Testis (tissue), 3 donors: ENCODE data around the gene LCN15. TPM values are rescaled to one million over a fixed set of nuclear protein-coding genes. Genes with fewer than 3 reads are reported as not detected.

Experiments used
- DNase-seq: peaks from one replicate; pipeline ENCODE4 v3.0.0-alpha.2; 2019
- H3K27ac ChIP-seq, 2 donors: fragments of 200-600 bp; sonication (generic); one replicate each; pipeline ENCODE4 v1.5.1; 2019
- H3K27me3 ChIP-seq: fragments of 200-600 bp; sonication (generic); one replicate; pipeline ENCODE4 v1.5.1; 2019
- H3K36me3 ChIP-seq: fragments of 200-600 bp; sonication (generic); one replicate; pipeline ENCODE4 v1.5.1; 2017; ENCODE audit warnings: low read depth; ENCODE audit errors: missing control alignments
- H3K4me1 ChIP-seq: fragments of 200-600 bp; sonication (generic); one replicate; pipeline ENCODE4 v1.5.1; 2019
- H3K4me3 ChIP-seq, 2 donors: fragments of 200-600 bp; sonication (generic); one replicate each; pipeline ENCODE4 v1.5.1; 2017 to 2019
- H3K9me3 ChIP-seq: fragments of 200-600 bp; sonication (generic); one replicate; pipeline ENCODE4 v1.5.1; 2017
- POLR2A ChIP-seq: fragments of 450-650 bp; IDR thresholded peaks from one replicate; pipeline ENCODE4 v1.6.1; 2017; ENCODE audit warnings: antibody characterized with exemption, mild to moderate bottlenecking, moderate library complexity
- WGBS, 2 donors: methylation state at CpG; one replicate each; pipeline ENCODE4 v1.1.5; 2018; 5-methylcytosine and 5-hydroxymethylcytosine counted together
- intact Hi-C: fragments of 100-400 bp; cut with DNase I; formaldehyde crosslinking; loops from one replicate; pipeline ENCODE4 v1.15.1; 2023; ENCODE audit warnings: low total_unique reads
- polyA plus RNA-seq: library from polyadenylated mRNA; stranded (reverse); fragments of 350-450 nt; fragmentation: Illumina TruSeq; extraction: RNeasy Lipid Tissue Mini Kit (QIAGEN cat#74804); gene quantifications from one replicate; pipeline ENCODE4 v1.2.3, GENCODE V29; 2014; ENCODE audit warnings: low read depth, low replicate concordance; ENCODE audit not compliant: insufficient read depth
- total RNA-seq, 2 donors: library from RNA; depleted of rRNA; stranded (reverse); fragments of >200 nt; gene quantifications; one replicate each; pipeline ENCODE4 v1.2.3, GENCODE V29; 2016
- TF ChIP-seq, protein P1 (sequence below), 3 experiments: fragments of 450-650 bp in 2 of 3; fragments of 200-600 bp in 1 of 3; sonication (generic) in 1 of 3; IDR thresholded peaks; one replicate each; pipeline ENCODE4 v1.5.1; 2016 to 2019; ENCODE audit warnings: antibody characterized with exemption in 3 of 3, mild to moderate bottlenecking in 2 of 3, moderate library complexity in 1 of 3

Gene LCN15
- total and polyA plus RNA-seq, 3 donors from 2014 or later: 0.41 to 0.68 TPM; not detected in 1

DNA sequence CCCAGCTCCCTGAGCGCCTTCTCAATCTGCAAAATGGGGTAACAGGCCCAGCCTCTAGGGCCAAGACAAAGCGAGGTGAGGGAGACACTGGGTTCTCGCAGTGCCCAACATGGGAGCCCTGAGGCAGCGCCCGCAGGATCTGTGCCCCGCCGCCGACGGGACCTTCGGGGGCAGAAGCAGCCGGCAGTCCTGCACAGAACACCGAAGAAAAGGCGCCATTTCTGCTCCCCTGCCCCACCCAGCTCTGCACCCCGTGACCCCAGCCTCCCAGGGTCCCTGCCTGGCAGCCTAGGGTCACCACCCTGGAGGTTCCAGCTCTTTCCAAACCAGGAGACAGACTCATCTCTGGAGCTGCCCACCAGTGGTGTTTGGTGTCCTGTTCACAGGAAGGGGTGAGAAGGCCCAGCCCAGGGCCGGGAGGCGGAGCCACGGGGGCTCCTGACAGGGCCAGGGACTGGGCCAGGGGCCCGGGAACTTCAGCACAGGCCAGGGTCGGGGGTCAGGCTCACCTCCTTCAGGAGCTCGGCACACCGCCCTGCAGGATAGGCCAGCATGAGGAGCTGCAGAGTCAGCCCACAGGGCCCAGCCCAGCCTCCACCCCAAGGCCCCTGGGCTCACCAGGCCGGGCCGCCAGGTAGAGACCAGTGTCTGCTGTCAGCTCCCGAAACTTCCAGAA is 9.6 kb downstream of the LCN15 start:
- intact Hi-C loops: no loop called here
- Histone ChIP-seq H3K4me3 (no peak overlapping the region), H3K4me1 (peaks cover 5% of the 10 kb centered on the region), H3K27me3 (no peaks in the 10 kb centered on the region), H3K9me3 (no peaks in the 10 kb centered on the region), H3K36me3 (no peaks in the 10 kb centered on the region), H3K27ac (no peak overlapping the region)
- no peak for DNase-seq
- TF ChIP-seq, protein P1, sequence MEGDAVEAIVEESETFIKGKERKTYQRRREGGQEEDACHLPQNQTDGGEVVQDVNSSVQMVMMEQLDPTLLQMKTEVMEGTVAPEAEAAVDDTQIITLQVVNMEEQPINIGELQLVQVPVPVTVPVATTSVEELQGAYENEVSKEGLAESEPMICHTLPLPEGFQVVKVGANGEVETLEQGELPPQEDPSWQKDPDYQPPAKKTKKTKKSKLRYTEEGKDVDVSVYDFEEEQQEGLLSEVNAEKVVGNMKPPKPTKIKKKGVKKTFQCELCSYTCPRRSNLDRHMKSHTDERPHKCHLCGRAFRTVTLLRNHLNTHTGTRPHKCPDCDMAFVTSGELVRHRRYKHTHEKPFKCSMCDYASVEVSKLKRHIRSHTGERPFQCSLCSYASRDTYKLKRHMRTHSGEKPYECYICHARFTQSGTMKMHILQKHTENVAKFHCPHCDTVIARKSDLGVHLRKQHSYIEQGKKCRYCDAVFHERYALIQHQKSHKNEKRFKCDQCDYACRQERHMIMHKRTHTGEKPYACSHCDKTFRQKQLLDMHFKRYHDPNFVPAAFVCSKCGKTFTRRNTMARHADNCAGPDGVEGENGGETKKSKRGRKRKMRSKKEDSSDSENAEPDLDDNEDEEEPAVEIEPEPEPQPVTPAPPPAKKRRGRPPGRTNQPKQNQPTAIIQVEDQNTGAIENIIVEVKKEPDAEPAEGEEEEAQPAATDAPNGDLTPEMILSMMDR (IDR thresholded peaks at IDR 0.05): no peak
- TF ChIP-seq POLR2A: no peak
- WGBS, 2 donors: 82 to 88% methylated on average over 4 to 24 of the region's 24 CpGs

DNA sequence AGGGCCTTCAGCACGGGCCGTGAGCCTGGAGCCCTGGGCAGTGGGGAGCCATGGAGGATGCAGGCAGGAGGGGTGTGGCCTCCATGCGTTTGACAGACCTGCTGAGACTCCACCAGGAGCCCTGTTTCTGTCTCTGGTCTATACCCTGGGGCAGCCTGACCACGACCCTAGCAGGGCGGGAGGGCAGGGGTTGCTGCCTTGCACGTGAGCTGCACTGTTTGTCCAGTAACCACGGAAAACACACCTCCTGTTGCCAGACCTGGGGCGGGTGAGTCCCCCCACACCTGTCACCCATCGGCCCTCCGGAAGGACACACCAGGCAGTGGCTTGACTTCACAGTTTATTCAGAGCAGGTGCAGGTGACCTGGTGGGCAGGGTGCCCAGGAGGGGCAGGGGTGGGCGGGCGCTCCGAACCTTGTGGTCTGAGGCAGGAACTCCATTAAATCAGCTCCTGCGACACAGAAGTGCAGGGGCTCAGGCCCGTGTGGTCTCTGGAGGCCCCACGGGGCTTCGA is 10.2 kb downstream of the LCN15 start:
- intact Hi-C loops: no loop called here
- 90 to 93% methylated on average over 3 to 15 of the region's 17 CpGs for WGBS, 2 donors
- H3K27me3 ChIP-seq: no peaks in the 10 kb centered on the region
- H3K9me3 ChIP-seq: no peaks in the 10 kb centered on the region
- TF ChIP-seq POLR2A: no peak
- TF ChIP-seq, protein P1 (IDR thresholded peaks at IDR 0.05): no peak
- no peak overlapping the region for H3K27ac ChIP-seq
- peaks cover 12% of the 10 kb centered on the region for H3K4me1 ChIP-seq
- DNase-seq: no peak
- no peak overlapping the region for H3K4me3 ChIP-seq
- no peaks in the 10 kb centered on the region for H3K36me3 ChIP-seq

DNA sequence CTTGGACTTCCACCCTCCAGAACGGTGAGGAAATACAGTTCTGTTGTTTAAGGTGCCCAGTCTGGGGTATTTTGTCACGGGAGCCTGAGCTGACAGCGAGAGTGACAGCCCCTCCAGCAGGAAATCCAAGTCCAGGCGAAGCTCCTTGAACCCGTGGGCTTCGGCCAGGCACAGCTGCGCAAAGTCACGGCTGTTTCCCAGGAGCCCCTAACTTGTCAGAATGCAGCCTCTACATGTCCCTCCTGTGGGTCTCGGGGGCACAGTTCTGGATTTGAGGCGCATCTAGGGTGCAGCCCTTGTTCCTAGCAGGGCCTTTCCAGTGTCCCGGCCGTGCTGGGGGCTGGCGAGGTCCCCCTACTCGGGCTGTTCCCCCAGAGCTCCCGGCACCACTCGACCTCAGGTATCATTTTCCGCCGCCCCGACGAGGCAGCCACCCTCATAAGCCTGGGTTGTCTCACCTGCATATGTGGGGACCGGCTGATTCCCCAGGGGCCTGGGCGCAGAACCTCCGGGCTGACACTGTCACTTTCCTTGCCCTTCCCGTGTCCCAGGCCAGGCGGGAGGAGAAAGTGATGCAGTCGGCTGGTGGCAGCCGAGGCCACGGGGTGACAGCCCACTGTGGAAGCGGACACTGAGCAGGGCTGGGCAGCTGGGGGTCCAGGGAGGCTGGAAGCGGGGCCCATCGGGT is 10.8 kb downstream of the LCN15 start:
- TF ChIP-seq, protein P1 (IDR thresholded peaks at IDR 0.05): no peak
- 91 to 93% methylated on average over 27 to 31 of the region's 31 CpGs for WGBS, 2 donors
- H3K4me3 ChIP-seq: no peak overlapping the region
- no peak for DNase-seq
- H3K4me1 ChIP-seq: peaks cover 18% of the 10 kb centered on the region
- no peak overlapping the region for H3K27ac ChIP-seq
- intact Hi-C loops: no loop called here
- H3K27me3 ChIP-seq: no peaks in the 10 kb centered on the region
- no peaks in the 10 kb centered on the region for H3K36me3 ChIP-seq
- H3K9me3 ChIP-seq: no peaks in the 10 kb centered on the region

DNA sequence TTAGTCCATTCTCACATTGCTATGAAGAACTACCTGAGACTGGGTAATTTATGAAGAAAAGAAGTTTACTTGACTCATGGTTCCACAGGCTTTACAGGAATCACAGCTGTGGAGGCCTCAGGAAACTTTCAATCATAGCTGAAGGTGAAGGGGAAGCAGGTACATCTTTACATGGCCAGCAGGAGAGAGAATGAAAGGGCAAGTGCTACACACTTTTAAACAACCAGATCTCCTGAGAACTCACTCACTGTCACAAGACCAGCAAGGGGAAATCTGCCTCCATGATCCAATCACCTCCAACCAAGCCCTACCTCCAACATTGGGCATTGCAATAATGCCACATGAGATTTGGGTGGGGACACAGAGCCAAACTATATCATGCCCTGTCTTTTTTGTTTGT is 12.5 kb downstream of the LCN15 start:
- H3K4me3 ChIP-seq: no peak overlapping the region
- DNase-seq: no peak
- no peaks in the 10 kb centered on the region for H3K9me3 ChIP-seq
- intact Hi-C loops: no loop called here
- H3K27ac ChIP-seq: no peak overlapping the region
- TF ChIP-seq POLR2A: no peak
- TF ChIP-seq, protein P1 (IDR thresholded peaks at IDR 0.05): no peak
- H3K27me3 ChIP-seq: no peaks in the 10 kb centered on the region
- H3K4me1 ChIP-seq: peaks cover 28% of the 10 kb centered on the region
- H3K36me3 ChIP-seq: no peaks in the 10 kb centered on the region
